GM23338 (cell line): Measurements from ENCODE around the gene SPRED3. TPM values are rescaled to one million over a fixed set of nuclear protein-coding genes. Genes with fewer than 3 reads are reported as not detected.

Experiments used
- ATAC-seq: fragments of 200-7000 bp; cut with Tn5 transposase; 3 replicates; pipeline ENCODE4 v1.9.1; 2020
- DNase-seq: peaks from one replicate; pipeline ENCODE4 v3.0.0-alpha.2; 2015; ENCODE audit warnings: low spot score
- H2AFZ ChIP-seq: fragments of 200-600 bp; sonication (generic); 2 replicates; pipeline ENCODE4 v1.8.0; 2016; ENCODE audit warnings: antibody characterized with exemption, mild to moderate bottlenecking, moderate library complexity
- H3F3A ChIP-seq: fragments of 200-600 bp; sonication (generic); replicated peaks from 2 replicates; pipeline ENCODE4 v1.8.0; 2017; ENCODE audit warnings: antibody characterized with exemption, mixed run types, low read depth
- H3K27ac ChIP-seq: fragments of 200-600 bp; sonication (generic); 2 replicates; pipeline ENCODE4 v1.6.1; 2016; ENCODE audit warnings: low read depth
- H3K27me3 ChIP-seq: fragments of 200-600 bp; sonication (generic); 2 replicates; pipeline ENCODE4 v1.8.0; 2016; ENCODE audit warnings: mild to moderate bottlenecking, mixed run types, moderate library complexity; ENCODE audit not compliant: insufficient read depth
- H3K36me3 ChIP-seq: fragments of 200-600 bp; sonication (generic); 2 replicates; pipeline ENCODE4 v1.8.0; 2016; ENCODE audit warnings: mild to moderate bottlenecking; ENCODE audit not compliant: insufficient read depth
- H3K4me1 ChIP-seq: fragments of 200-600 bp; sonication (generic); 2 replicates; pipeline ENCODE4 v1.8.0; 2016; ENCODE audit warnings: mild to moderate bottlenecking, moderate library complexity; ENCODE audit not compliant: insufficient read depth
- H3K4me2 ChIP-seq: fragments of 200-600 bp; sonication (generic); 2 replicates; pipeline ENCODE4 v1.7.1; 2017; ENCODE audit warnings: mixed run types
- H3K4me3 ChIP-seq: fragments of 200-600 bp; sonication (generic); 2 replicates; pipeline ENCODE4 v1.6.1; 2016; ENCODE audit warnings: mixed run types
- H3K79me2 ChIP-seq: fragments of 200-600 bp; sonication (generic); replicated peaks from 2 replicates; pipeline ENCODE4 v1.8.0; 2017; ENCODE audit warnings: mild to moderate bottlenecking; ENCODE audit not compliant: insufficient read depth
- H3K9me2 ChIP-seq: fragments of 200-600 bp; sonication (generic); 2 replicates; pipeline ENCODE4 v1.8.0; 2017; ENCODE audit not compliant: insufficient read depth
- H4K20me1 ChIP-seq: fragments of 200-600 bp; sonication (generic); replicated peaks from 2 replicates; pipeline ENCODE4 v1.8.0; 2017; ENCODE audit warnings: mild to moderate bottlenecking; ENCODE audit not compliant: insufficient read depth
- H3K27ac Mint-ChIP-seq: 2 replicates; pipeline ENCODE4 v1.8.0; 2020; ENCODE audit warnings: inconsistent platforms, mild to moderate bottlenecking, moderate library complexity, mixed read lengths
- H3K27me3 Mint-ChIP-seq: 3 replicates; pipeline ENCODE4 v1.8.0; 2022; ENCODE audit warnings: low read depth, mild to moderate bottlenecking, moderate library complexity, mixed read lengths, inconsistent platforms; ENCODE audit not compliant: insufficient read depth, poor library complexity
- H3K36me3 Mint-ChIP-seq: 3 replicates; pipeline ENCODE4 v1.8.0; 2021; ENCODE audit warnings: low read depth, mild to moderate bottlenecking, inconsistent platforms, moderate library complexity, mixed read lengths
- H3K4me1 Mint-ChIP-seq: 3 replicates; pipeline ENCODE4 v1.8.0; 2020; ENCODE audit warnings: mild to moderate bottlenecking, inconsistent platforms, mixed read lengths
- H3K4me3 Mint-ChIP-seq: 3 replicates; pipeline ENCODE4 v1.8.0; 2021; ENCODE audit warnings: moderate library complexity, mild to moderate bottlenecking, inconsistent platforms, mixed read lengths
- H3K9me3 Mint-ChIP-seq: 3 replicates; pipeline ENCODE4 v1.8.0; 2020; ENCODE audit warnings: moderate library complexity, mild to moderate bottlenecking, inconsistent platforms, mixed read lengths
- CREB1 ChIP-seq: fragments of 250-450 bp; sonication (Bioruptor Pico); IDR thresholded peaks from 2 replicates; pipeline ENCODE4 v1.5.0; 2020; ENCODE audit warnings: low read depth, mild to moderate bottlenecking, moderate library complexity
- CTCF ChIP-seq, 2 experiments: fragments of 200-600 bp in 1 of 2; sonication (generic) in 1 of 2; conservative IDR thresholded peaks; 2 replicates each; pipeline versions ENCODE4 v1.5.1 to v1.6.1; 2016 to 2017; ENCODE audit warnings: antibody characterized with exemption in 2 of 2, low read depth in 2 of 2, mild to moderate bottlenecking in 2 of 2, moderate library complexity in 1 of 2
- ETS1 ChIP-seq: IDR thresholded peaks from 2 replicates; pipeline ENCODE4 v1.6.1; 2016; ENCODE audit warnings: antibody characterized with exemption
- EZH2 ChIP-seq: fragments of 200-600 bp; sonication (generic); IDR thresholded peaks from one replicate; pipeline ENCODE4 v1.8.0; 2017; ENCODE audit warnings: antibody characterized with exemption, mild to moderate bottlenecking, low read depth; ENCODE audit not compliant: unreplicated experiment
- EZH2phosphoT487 ChIP-seq: fragments of 200-600 bp; sonication (generic); IDR thresholded peaks from one replicate; pipeline ENCODE4 v1.8.1; 2018; ENCODE audit warnings: antibody characterized with exemption; ENCODE audit not compliant: unreplicated experiment
- JUNB ChIP-seq: IDR thresholded peaks from one replicate; pipeline ENCODE4 v1.6.1; 2016; ENCODE audit warnings: antibody characterized with exemption; ENCODE audit not compliant: unreplicated experiment
- NANOG ChIP-seq: IDR thresholded peaks from 2 replicates; pipeline ENCODE4 v1.6.1; 2016; ENCODE audit warnings: antibody characterized with exemption, borderline replicate concordance
- POLR2AphosphoS5 ChIP-seq: IDR thresholded peaks from 2 replicates; pipeline ENCODE4 v1.6.1; 2016; ENCODE audit warnings: antibody characterized with exemption, low read depth
- REST ChIP-seq: IDR thresholded peaks from one replicate; pipeline ENCODE4 v1.6.1; 2018; ENCODE audit warnings: antibody characterized with exemption; ENCODE audit not compliant: unreplicated experiment
- STAT1 ChIP-seq: IDR thresholded peaks from one replicate; pipeline ENCODE4 v1.6.1; 2016; ENCODE audit warnings: antibody characterized with exemption; ENCODE audit not compliant: unreplicated experiment
- ZNF114 ChIP-seq: fragments of 250-450 bp; sonication (Bioruptor Pico); IDR thresholded peaks from 2 replicates; pipeline ENCODE4 v1.5.0; 2020; ENCODE audit warnings: mild to moderate bottlenecking, moderate library complexity
- ZNF331 ChIP-seq: fragments of 250-450 bp; sonication (Bioruptor Pico); IDR thresholded peaks from 2 replicates; pipeline ENCODE4 v1.5.0; 2020; ENCODE audit warnings: low read depth, mild to moderate bottlenecking, moderate library complexity
- ZNF462 ChIP-seq: fragments of 250-450 bp; sonication (Bioruptor Pico); IDR thresholded peaks from 2 replicates; pipeline ENCODE4 v1.5.0; 2020; ENCODE audit warnings: mild to moderate bottlenecking, moderate library complexity
- polyA plus RNA-seq: library from polyadenylated mRNA; unstranded; fragments of >200 nt; fragmentation: Nextera tagmentation; extraction: Ambion mirVana; gene quantifications from 2 replicates; pipeline ENCODE4 v1.2.1, GENCODE V29; 2016
- total RNA-seq: library from RNA; depleted of rRNA; stranded (reverse); fragments of >200 nt; shearing (Covaris generic); gene quantifications from 2 replicates; pipeline ENCODE4 v1.2.3, GENCODE V29; 2014

SPRED3 gene
- total and polyA plus RNA-seq, 2 experiments from 2014 or later = 3.9 to 11.6 TPM

- H3K36me3 Mint-ChIP-seq = peaks cover 12% of the 10 kb centered on the region
- H3K27me3 Mint-ChIP-seq = peaks cover 63% of the 10 kb centered on the region
- Histone ChIP-seq H4K20me1 (no peaks in the 10 kb centered on the region; the same call in 1 of the 2 replicates), H3F3A (peaks cover 11% of the 10 kb centered on the region; the same call in 1 of the 2 replicates), H3K27ac (no peak overlapping the region), H3K4me3 (no peak overlapping the region), H3K4me2 (no peak overlapping the region), H3K9me2 (peaks cover 6% of the 10 kb centered on the region; the same call in 1 of the 2 replicates), H3K27me3 (peaks cover 79% of the 10 kb centered on the region), H2AFZ (no peak overlapping the region), H3K79me2 (no peaks in the 10 kb centered on the region), H3K36me3 (no peaks in the 10 kb centered on the region), H3K4me1 (peaks cover 5% of the 10 kb centered on the region)
- H3K4me1 Mint-ChIP-seq = peaks cover 14% of the 10 kb centered on the region
- TF ChIP-seq CREB1 (CRISPR knock-in tag) (no peak), CTCF (conservative IDR thresholded peaks at IDR 0.05; ENCODE audit: low read depth in 2 of 2) (no peak), ZNF331 (CRISPR knock-in tag) (no peak), ZNF114 (no peak), STAT1 (no peak), EZH2 (no peak), REST (no peak), NANOG (no peak), EZH2phosphoT487 (no peak), POLR2AphosphoS5 (no peak), JUNB (no peak), ETS1 (no peak), ZNF462 (CRISPR knock-in tag) (no peak)
- ATAC-seq = no peak
- H3K9me3 Mint-ChIP-seq = peaks cover 4% of the 10 kb centered on the region; the same call in 2 of the 3 replicates
- no peak overlapping the region for H3K4me3 Mint-ChIP-seq
- no peak for DNase-seq
- H3K27ac Mint-ChIP-seq = no peak overlapping the region
Measured at GRCh38 chr19:38399081-38399480, 10.6 kb downstream of the SPRED3 start.
